NB4 (cell line): ENCODE results near the gene COL9A3.

ENCODE experiments used
- POLR2A ChIP-seq: IDR thresholded peaks from 2 replicates; pipeline ENCODE4 v1.6.1; 2011; ENCODE audit warnings: mild to moderate bottlenecking; ENCODE audit not compliant: insufficient read length; ENCODE audit errors: extremely low read depth
- TF ChIP-seq, protein P1 (sequence below): IDR thresholded peaks from one replicate; pipeline ENCODE4 v1.5.1; 2012; ENCODE audit warnings: low read depth, low read length
- TF ChIP-seq, protein P2 (sequence below): IDR thresholded peaks from 2 replicates; pipeline ENCODE4 v1.6.1; 2011; ENCODE audit warnings: low read depth, low read length

DNA sequence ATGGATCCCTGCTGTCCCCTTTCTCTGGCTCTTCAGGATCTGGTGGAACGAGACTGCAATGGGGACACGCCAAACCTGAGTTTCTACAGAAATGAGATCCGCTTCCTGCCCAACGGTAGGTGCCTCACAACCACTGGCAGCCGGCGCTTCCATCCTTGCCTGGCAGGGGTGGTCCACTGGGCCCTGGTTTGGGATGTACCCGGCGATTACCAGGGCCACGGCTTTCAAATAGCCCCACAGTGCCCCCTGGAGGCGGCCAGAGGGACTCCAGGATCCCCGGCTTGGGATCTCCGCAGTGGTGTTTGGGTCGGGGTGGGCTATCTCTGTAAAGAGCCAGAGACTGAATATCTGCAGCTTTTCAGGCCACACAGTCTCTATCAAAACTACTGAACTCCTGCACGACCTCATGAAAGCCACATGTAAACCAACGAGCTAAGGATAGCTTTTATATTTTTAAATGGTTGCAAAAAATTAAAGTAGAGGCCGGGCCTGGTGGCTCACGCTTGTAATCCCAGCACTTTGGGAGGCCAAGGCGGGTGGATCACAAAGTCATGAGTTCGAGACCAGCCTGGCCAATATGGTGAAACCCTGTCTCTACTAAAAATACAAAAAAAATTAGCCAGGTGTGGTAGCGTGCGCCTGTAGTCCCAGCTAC, 8.5 kb upstream of the COL9A3 start:
- TF ChIP-seq, protein P1, sequence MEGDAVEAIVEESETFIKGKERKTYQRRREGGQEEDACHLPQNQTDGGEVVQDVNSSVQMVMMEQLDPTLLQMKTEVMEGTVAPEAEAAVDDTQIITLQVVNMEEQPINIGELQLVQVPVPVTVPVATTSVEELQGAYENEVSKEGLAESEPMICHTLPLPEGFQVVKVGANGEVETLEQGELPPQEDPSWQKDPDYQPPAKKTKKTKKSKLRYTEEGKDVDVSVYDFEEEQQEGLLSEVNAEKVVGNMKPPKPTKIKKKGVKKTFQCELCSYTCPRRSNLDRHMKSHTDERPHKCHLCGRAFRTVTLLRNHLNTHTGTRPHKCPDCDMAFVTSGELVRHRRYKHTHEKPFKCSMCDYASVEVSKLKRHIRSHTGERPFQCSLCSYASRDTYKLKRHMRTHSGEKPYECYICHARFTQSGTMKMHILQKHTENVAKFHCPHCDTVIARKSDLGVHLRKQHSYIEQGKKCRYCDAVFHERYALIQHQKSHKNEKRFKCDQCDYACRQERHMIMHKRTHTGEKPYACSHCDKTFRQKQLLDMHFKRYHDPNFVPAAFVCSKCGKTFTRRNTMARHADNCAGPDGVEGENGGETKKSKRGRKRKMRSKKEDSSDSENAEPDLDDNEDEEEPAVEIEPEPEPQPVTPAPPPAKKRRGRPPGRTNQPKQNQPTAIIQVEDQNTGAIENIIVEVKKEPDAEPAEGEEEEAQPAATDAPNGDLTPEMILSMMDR = peak; percentile 89
- TF ChIP-seq POLR2A = no peak
- TF ChIP-seq, protein P2, sequence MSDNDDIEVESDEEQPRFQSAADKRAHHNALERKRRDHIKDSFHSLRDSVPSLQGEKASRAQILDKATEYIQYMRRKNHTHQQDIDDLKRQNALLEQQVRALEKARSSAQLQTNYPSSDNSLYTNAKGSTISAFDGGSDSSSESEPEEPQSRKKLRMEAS = no peak
